HepG2 (cell line): Measurements from ENCODE around the gene HPCAL1. TPM values are rescaled to one million over a fixed set of nuclear protein-coding genes. Genes with fewer than 3 reads are reported as not detected.
A peak's percentile ranks its signal among the peaks of the same experiment; 100 is the strongest.

Experiments used
- ARNTL ChIP-seq: sonication (generic); formaldehyde crosslinking; IDR thresholded peaks from 2 replicates; pipeline ENCODE4 v1.4.0; 2020; ENCODE audit warnings: mild to moderate bottlenecking, missing genetic modification reagents
- CAMTA2 ChIP-seq: sonication (generic); formaldehyde crosslinking; IDR thresholded peaks from 2 replicates; pipeline ENCODE4 v1.4.0; 2020; ENCODE audit warnings: mild to moderate bottlenecking, missing genetic modification reagents, borderline replicate concordance
- CTCF ChIP-seq: sonication (generic); formaldehyde crosslinking; IDR thresholded peaks from 2 replicates; pipeline ENCODE4 v1.5.0; 2020; ENCODE audit warnings: mild to moderate bottlenecking, missing genetic modification reagents, moderate library complexity
- EEA1 ChIP-seq: sonication (generic); formaldehyde crosslinking; IDR thresholded peaks from 2 replicates; pipeline ENCODE4 v1.5.1; 2020; ENCODE audit warnings: mild to moderate bottlenecking, missing genetic modification reagents, borderline replicate concordance
- FOXA3 ChIP-seq: IDR thresholded peaks from 2 replicates; pipeline ENCODE4 v1.6.1; 2016; ENCODE audit warnings: missing genetic modification reagents, missing compliant biosample characterization
- FOXM1 ChIP-seq: sonication (generic); formaldehyde crosslinking; IDR thresholded peaks from 2 replicates; pipeline ENCODE4 v1.5.0; 2020; ENCODE audit warnings: missing genetic modification reagents
- HIC2 ChIP-seq: sonication (generic); formaldehyde crosslinking; IDR thresholded peaks from 2 replicates; pipeline ENCODE4 v1.9.0; 2022; ENCODE audit warnings: low read depth, missing genetic modification reagents
- NFATC3 ChIP-seq: sonication (generic); formaldehyde crosslinking; IDR thresholded peaks from 2 replicates; pipeline ENCODE4 v1.5.1; 2020; ENCODE audit warnings: mild to moderate bottlenecking, missing genetic modification reagents
- TCF12 ChIP-seq, 2 experiments: fragments of 450-650 bp in 1 of 2; sonication (generic) in 1 of 2; formaldehyde crosslinking in 1 of 2; IDR thresholded peaks; 2 replicates each; pipeline versions ENCODE4 v1.6.1 to v1.8.0; 2017 to 2022; ENCODE audit warnings: antibody characterized with exemption in 1 of 2, mild to moderate bottlenecking in 1 of 2, missing genetic modification reagents in 1 of 2, moderate library complexity in 1 of 2
- TCF7L2 ChIP-seq: IDR thresholded peaks from 2 replicates; pipeline ENCODE4 v1.6.1; 2011; ENCODE audit warnings: mild to moderate bottlenecking, low read depth, low read length, moderate library complexity
- ZBTB14 ChIP-seq: sonication (generic); formaldehyde crosslinking; IDR thresholded peaks from 2 replicates; pipeline ENCODE4 v1.4.0; 2020; ENCODE audit warnings: missing genetic modification reagents
- ZFX ChIP-seq: sonication (generic); formaldehyde crosslinking; IDR thresholded peaks from 2 replicates; pipeline ENCODE4 v1.4.0; 2020; ENCODE audit warnings: mild to moderate bottlenecking, low read depth, missing genetic modification reagents, moderate library complexity
- ZMAT3 ChIP-seq: sonication (generic); formaldehyde crosslinking; conservative IDR thresholded peaks from 2 replicates; pipeline ENCODE4 v1.7.0; 2021; ENCODE audit warnings: missing genetic modification reagents
- ZNF580 ChIP-seq: IDR thresholded peaks from 2 replicates; pipeline ENCODE4 v1.6.1; 2016; ENCODE audit warnings: low read depth, borderline replicate concordance
- ZNF784 ChIP-seq: sonication (generic); formaldehyde crosslinking; IDR thresholded peaks from 2 replicates; pipeline ENCODE4 v1.5.1; 2020; ENCODE audit warnings: missing genetic modification reagents, mild to moderate bottlenecking, borderline replicate concordance
- ZSCAN20 ChIP-seq: sonication (generic); formaldehyde crosslinking; IDR thresholded peaks from 2 replicates; pipeline ENCODE4 v1.4.0; 2020; ENCODE audit warnings: missing genetic modification reagents, mild to moderate bottlenecking, borderline replicate concordance
- polyA plus RNA-seq, 8 experiments: library from polyadenylated mRNA; depleted of rRNA in 3 of 8; stranded (reverse) in 7 of 8; unstranded in 1 of 8; fragments of >200 nt; fragmentation: Illumina TruSeq in 4 of 8; extraction: Trizol in 4 of 8; gene quantifications; 2 replicates each; pipeline versions ENCODE4 v1.2.1 to v1.2.3, GENCODE V29; 2011 to 2016; ENCODE audit warnings: low read depth in 4 of 8, missing spikeins in 1 of 8, mixed read lengths in 1 of 8; ENCODE audit not compliant: insufficient read depth in 1 of 8
- total RNA-seq, 5 experiments: library from RNA; depleted of rRNA; stranded (reverse); fragments of >200 nt; fragmentation: Illumina TruSeq; extraction: Trizol; gene quantifications; 2 replicates each; pipeline ENCODE4 v1.2.3, GENCODE V29; 2016; ENCODE audit warnings: low read depth in 1 of 5
- TF ChIP-seq, protein P1 (sequence below): sonication (generic); formaldehyde crosslinking; IDR thresholded peaks from 2 replicates; pipeline ENCODE4 v1.4.0; 2020; ENCODE audit warnings: missing genetic modification reagents
- TF ChIP-seq, protein P2 (sequence below): IDR thresholded peaks from 2 replicates; pipeline ENCODE4 v1.6.1; 2018; ENCODE audit warnings: missing genetic modification reagents

The HPCAL1 gene
- total and polyA plus RNA-seq, 2 of the 13 experiments (the other 11 are each of a cell fraction or from before 2014, with no cell fraction given), result 29.5 to 29.9 TPM

GRCh38 chr2:10325278-10326145 is 22.8 kb downstream of the HPCAL1 start (continued):
- TF ChIP-seq ZNF580 (CRISPR knock-in tag) (peak; percentile 72; the same call in 1 of the 2 replicates), ZSCAN20 (CRISPR knock-in tag) (no peak), ZNF784 (CRISPR knock-in tag) (no peak), TCF12 (IDR thresholded peaks at IDR 0.05) (no peak), TCF12 (CRISPR knock-in tag; IDR thresholded peaks at IDR 0.05) (no peak), ZFX (peak; percentile 87), HIC2 (no peak), CAMTA2 (no peak; the same call in 1 of the 2 replicates), ARNTL (CRISPR knock-in tag) (no peak; the same call in 1 of the 2 replicates), TCF7L2 (no peak), ZBTB14 (CRISPR knock-in tag) (no peak), CTCF (CRISPR knock-in tag) (0 out of 2 replicates have a peak, but pooled peaks have one; percentile 3), ZMAT3 (CRISPR knock-in tag) (peak; percentile 68; the same call in 1 of the 2 replicates), EEA1 (CRISPR knock-in tag) (no peak; the same call in 1 of the 2 replicates), NFATC3 (CRISPR knock-in tag) (no peak), FOXA3 (CRISPR knock-in tag) (peak; percentile 37; the same call in 1 of the 2 replicates), FOXM1 (CRISPR knock-in tag) (no peak)
- TF ChIP-seq, protein P1, sequence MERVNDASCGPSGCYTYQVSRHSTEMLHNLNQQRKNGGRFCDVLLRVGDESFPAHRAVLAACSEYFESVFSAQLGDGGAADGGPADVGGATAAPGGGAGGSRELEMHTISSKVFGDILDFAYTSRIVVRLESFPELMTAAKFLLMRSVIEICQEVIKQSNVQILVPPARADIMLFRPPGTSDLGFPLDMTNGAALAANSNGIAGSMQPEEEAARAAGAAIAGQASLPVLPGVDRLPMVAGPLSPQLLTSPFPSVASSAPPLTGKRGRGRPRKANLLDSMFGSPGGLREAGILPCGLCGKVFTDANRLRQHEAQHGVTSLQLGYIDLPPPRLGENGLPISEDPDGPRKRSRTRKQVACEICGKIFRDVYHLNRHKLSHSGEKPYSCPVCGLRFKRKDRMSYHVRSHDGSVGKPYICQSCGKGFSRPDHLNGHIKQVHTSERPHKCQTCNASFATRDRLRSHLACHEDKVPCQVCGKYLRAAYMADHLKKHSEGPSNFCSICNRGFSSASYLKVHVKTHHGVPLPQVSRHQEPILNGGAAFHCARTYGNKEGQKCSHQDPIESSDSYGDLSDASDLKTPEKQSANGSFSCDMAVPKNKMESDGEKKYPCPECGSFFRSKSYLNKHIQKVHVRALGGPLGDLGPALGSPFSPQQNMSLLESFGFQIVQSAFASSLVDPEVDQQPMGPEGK (CRISPR knock-in tag), result peak; percentile 27; the same call in 1 of the 2 replicates
- TF ChIP-seq, protein P2, sequence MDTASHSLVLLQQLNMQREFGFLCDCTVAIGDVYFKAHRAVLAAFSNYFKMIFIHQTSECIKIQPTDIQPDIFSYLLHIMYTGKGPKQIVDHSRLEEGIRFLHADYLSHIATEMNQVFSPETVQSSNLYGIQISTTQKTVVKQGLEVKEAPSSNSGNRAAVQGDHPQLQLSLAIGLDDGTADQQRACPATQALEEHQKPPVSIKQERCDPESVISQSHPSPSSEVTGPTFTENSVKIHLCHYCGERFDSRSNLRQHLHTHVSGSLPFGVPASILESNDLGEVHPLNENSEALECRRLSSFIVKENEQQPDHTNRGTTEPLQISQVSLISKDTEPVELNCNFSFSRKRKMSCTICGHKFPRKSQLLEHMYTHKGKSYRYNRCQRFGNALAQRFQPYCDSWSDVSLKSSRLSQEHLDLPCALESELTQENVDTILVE, result 0 out of 2 replicates have a peak, but pooled peaks have one; percentile 40
